Brain microvascular endothelial cell (primary cell): Measurements from ENCODE around the gene ZBTB7C.

ENCODE experiments used
- DNase-seq: peaks from one replicate; pipeline ENCODE4 v3.0.0-alpha.2; 2020
- H3K27ac ChIP-seq: fragments of 250-450 bp; sonication (Bioruptor Pico); 2 replicates; pipeline ENCODE4 v1.5.1; 2020; ENCODE audit warnings: mild to moderate bottlenecking, moderate library complexity
- H3K27me3 ChIP-seq: fragments of 250-450 bp; sonication (Bioruptor Pico); replicated peaks from 2 replicates; pipeline ENCODE4 v1.5.1; 2020; ENCODE audit warnings: mild to moderate bottlenecking
- H3K36me3 ChIP-seq: fragments of 250-450 bp; sonication (Bioruptor Pico); replicated peaks from 2 replicates; pipeline ENCODE4 v1.5.1; 2020; ENCODE audit warnings: mild to moderate bottlenecking
- H3K4me3 ChIP-seq: 2 replicates; pipeline ENCODE4 v1.5.1; 2011; ENCODE audit warnings: low read depth, mild to moderate bottlenecking, control low read depth, low read length, moderate library complexity
- in situ Hi-C: cut with HindIII; loops from 2 replicates; pipeline ENCODE4 v1.10.0; 2017; ENCODE audit warnings: low sequenced_read_pairs, low pct_ligation_motif_present
- TF ChIP-seq, protein P1 (sequence below): IDR thresholded peaks from 2 replicates; pipeline ENCODE4 v1.5.1; 2011; ENCODE audit warnings: low read depth, mild to moderate bottlenecking, moderate library complexity, low read length, control low read depth, inconsistent platforms; ENCODE audit errors: missing control alignments

The ZBTB7C gene

DNA sequence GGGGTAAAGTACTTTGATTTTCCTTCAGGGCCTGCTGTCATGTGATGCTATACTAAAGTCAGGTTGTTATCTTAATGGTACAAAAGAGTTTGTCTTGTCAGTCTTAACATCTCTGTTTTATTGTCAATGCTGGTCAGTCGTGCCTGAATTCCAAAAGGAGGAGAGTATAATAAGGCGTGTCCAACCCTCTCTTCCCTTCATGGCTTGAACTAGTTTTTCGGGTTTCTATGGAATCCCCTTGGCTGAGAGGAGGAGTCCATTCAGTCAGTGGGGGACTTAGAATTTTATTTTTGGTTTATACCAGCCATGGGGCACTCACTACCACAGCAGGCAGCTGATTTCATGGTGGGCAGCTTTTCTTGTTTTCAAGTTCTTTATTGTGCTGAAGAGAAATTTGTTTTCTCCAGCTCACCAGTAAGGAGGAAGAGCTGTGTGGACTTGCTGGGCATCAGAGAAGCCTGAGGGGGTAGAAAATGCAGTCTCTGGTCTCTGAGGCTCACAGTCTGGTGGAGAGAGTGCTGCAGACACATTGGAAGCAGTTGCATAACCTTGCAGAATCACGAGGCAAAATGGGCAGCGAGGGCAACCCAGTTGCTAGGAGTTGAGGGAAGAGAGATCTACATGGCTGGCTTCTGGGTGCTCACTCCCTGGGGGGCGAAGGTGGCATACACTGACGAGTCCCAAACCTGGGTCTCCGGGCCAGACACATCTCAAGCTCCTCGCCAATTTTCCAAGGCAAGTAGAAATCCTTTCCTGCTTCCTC lies 193.1 kb downstream of the ZBTB7C start:
- TF ChIP-seq, protein P1, sequence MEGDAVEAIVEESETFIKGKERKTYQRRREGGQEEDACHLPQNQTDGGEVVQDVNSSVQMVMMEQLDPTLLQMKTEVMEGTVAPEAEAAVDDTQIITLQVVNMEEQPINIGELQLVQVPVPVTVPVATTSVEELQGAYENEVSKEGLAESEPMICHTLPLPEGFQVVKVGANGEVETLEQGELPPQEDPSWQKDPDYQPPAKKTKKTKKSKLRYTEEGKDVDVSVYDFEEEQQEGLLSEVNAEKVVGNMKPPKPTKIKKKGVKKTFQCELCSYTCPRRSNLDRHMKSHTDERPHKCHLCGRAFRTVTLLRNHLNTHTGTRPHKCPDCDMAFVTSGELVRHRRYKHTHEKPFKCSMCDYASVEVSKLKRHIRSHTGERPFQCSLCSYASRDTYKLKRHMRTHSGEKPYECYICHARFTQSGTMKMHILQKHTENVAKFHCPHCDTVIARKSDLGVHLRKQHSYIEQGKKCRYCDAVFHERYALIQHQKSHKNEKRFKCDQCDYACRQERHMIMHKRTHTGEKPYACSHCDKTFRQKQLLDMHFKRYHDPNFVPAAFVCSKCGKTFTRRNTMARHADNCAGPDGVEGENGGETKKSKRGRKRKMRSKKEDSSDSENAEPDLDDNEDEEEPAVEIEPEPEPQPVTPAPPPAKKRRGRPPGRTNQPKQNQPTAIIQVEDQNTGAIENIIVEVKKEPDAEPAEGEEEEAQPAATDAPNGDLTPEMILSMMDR, result no peak
- in situ Hi-C loops, result no loop called here
- no peaks in the 10 kb centered on the region for H3K27me3 ChIP-seq
- DNase-seq, result no peak
- H3K36me3 ChIP-seq, result no peaks in the 10 kb centered on the region
- no peak overlapping the region for H3K4me3 ChIP-seq
- H3K27ac ChIP-seq, result no peak overlapping the region

GRCh38 chr18:48213791-48214190 lies 195.4 kb downstream of the ZBTB7C start:
- H3K36me3 ChIP-seq, result no peaks in the 10 kb centered on the region
- no peak for DNase-seq
- TF ChIP-seq, protein P1, result no peak

DNA sequence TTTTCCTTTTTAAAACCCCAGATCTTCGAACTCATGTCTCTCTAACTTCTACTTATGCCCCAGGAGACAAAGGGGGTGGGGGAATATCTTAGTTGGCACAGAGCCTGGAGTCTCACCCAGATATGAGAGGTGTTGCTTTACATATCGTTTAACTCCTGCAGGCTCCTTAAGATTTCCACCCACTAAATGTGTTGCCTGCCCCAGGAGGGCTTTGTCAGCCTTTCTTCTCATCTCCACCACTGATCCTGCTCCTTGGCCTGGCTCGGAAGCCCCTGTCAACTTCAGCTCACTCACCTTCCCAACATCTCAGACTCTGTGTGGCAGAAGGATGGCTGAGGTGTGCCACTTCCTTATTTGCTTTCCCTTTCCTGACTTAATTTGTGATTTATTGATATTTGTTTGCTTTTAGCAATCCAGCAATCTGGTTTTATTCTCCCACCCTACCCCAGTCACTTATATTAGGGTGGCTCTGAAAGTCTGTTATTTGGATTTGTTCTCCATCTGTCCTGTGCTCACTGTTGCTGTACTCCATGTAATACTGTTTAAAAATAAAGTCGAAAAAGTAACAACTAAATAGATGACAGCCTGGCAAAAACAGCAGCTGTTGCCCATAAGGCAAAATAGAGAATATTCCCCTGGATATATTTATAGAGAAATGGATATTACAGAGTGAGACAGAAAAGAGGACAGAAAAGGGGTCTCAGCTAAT lies 200.6 kb downstream of the ZBTB7C start:
- Histone ChIP-seq H3K27ac (no peak overlapping the region), H3K36me3 (no peaks in the 10 kb centered on the region), H3K4me3 (no peak overlapping the region), H3K27me3 (no peaks in the 10 kb centered on the region)
- TF ChIP-seq, protein P1, result no peak
- DNase-seq, result no peak
- in situ Hi-C loops, result no loop called here

More at GRCh38 chr18:48213791-48214190, 195.4 kb downstream of the ZBTB7C start:
- H3K27me3 ChIP-seq, result no peaks in the 10 kb centered on the region
- H3K27ac ChIP-seq, result no peak overlapping the region
- H3K4me3 ChIP-seq, result no peak overlapping the region
- in situ Hi-C loops, result no loop called here

GRCh38 chr18:48207733-48208132 lies 201.4 kb downstream of the ZBTB7C start:
- Histone ChIP-seq H3K27ac (no peak overlapping the region), H3K4me3 (no peak overlapping the region), H3K36me3 (no peaks in the 10 kb centered on the region), H3K27me3 (no peaks in the 10 kb centered on the region)
- DNase-seq, result no peak
- TF ChIP-seq, protein P1, result no peak
- in situ Hi-C loops, result no loop called here

GRCh38 chr18:48206887-48207286 lies 202.3 kb downstream of the ZBTB7C start:
- Histone ChIP-seq H3K4me3 (no peak overlapping the region), H3K36me3 (no peaks in the 10 kb centered on the region), H3K27me3 (no peaks in the 10 kb centered on the region), H3K27ac (no peak overlapping the region)
- no peak for DNase-seq
- in situ Hi-C loops, result no loop called here
- TF ChIP-seq, protein P1, result no peak
